T-helper 2 cell treated with Interferon-gamma antibody and Interleukin-4, amounts not matched to agents 100 ng/mL and 5 ng/mL, for 36 hours (primary cell): ENCODE measurements around the gene CASP4. TPM values are rescaled to one million over a fixed set of nuclear protein-coding genes. Genes with fewer than 3 reads are reported as not detected.
"Not testable (repeated sequence)": the region's sequence is repeated elsewhere in the genome, so short reads cannot be mapped to it uniquely, and the experiment has no call there.

Experiments used
- intact Hi-C: fragments of 100-400 bp; cut with micrococcal nuclease; formaldehyde crosslinking; loops from one replicate; pipeline ENCODE4 v1.15.1; 2023
- total RNA-seq: library from RNA; stranded (reverse); gene quantifications from 2 replicates; pipeline ENCODE4 v1.2.3, GENCODE V29; 2022

Gene CASP4
- total RNA-seq, 1 donor from 2014 or later, result 91.9 TPM

DNA sequence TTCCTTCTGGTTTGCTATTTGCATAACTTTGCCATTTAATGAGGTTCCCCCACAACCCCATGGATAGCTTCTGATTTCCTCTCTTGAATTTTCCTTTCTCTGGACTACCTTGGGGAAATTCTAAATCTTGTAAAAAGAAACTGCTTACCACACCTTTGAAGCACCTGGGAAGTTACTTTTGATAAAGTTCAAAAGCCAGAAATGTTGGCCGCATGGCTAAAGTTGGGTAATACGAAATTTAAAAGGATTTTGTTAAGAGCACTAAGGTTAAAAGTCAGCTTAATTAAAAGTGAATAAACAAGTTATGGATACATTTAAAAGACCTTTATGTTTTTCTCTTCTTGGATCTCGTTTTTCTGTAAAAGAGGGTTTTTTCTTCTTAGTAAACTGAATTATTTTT, 5.5 kb downstream of the CASP4 start:
- intact Hi-C loops, result no loop called here

DNA sequence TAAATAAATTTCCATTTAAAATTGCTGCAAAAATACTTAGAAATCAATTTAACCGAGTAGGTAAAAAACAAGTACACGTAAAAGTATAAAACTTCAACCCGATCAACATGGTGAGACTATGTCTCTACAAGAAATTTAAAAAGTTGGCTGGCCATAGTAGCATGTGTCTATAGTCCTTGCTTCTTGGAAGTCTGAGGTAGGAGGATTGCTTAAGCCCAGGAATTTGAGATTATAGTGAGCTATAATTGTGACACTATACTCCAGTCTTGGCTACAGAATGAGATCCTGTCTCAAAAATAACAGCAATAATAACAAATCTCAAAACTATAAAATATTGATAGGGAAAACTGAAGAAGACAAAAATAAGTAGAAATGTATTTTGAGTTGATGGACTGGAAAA, 11.1 kb downstream of the CASP4 start:
- intact Hi-C loops, result no loop called here

DNA sequence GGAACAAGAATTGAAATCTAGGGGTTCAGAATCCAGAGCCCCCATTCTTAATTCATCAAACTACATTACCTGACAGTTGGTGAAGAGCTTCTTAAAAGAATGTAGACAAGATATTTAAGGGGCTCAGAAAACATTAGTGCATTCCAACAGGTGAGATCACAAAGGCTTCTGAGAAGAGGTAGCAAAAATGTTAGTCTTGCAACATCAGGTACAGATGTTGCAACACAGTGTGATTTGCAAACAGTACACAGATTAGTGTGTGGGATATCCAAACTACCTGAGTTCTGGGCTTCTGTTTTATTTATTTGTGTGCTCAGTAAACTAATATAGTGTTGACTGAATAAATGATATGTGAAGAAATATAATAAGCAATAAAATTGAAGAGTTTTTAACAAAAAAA, 11.8 kb downstream of the CASP4 start:
- intact Hi-C loops, result no loop called here

DNA sequence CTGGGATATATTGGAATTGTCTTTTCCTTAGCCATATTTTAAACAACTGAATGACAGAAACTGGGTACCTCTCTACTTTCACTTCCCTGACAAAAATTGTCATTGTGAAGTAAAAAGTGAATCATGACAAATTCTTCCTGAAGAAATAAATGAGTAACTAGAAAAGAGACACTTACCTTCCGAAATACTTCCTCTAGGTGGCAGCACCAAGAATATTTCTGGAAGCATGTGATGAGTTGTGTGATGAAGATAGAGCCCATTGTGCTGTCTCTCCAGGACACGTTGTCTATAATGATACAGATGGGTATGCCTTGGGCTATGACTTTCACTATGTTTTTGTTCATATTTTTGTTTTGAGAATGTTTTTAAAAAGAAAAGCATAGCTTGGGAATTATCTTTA, 21.5 kb downstream of the CASP4 start:
- intact Hi-C loops, result loop anchor here (1.0 to 10.0 kb wide), 2 partner anchors 54 to 342 kb away; no protein-coding TSS in a partner anchor

DNA sequence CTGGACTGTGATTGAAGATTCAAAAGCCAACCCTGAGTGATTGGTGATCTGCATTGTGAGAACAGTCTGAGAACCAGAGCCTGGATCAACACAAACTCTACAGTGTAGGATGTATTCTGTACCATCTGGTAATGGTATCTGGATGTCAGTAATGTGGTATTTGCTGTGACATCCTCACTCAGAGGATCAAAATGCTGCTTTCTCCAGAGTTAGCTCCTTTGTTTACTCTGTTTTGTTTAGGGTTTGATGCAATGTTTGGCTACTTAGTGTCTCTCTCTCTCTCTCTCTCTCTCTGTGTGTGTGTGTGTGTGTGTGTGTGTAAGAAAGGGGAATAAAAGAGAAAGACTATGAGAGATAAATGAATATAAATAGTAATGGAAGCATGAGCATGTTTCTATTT, 24.3 kb downstream of the CASP4 start:
- intact Hi-C loops, result loop anchor here (10.0 kb wide), 1 partner anchor 339 kb away; no protein-coding TSS in a partner anchor

DNA sequence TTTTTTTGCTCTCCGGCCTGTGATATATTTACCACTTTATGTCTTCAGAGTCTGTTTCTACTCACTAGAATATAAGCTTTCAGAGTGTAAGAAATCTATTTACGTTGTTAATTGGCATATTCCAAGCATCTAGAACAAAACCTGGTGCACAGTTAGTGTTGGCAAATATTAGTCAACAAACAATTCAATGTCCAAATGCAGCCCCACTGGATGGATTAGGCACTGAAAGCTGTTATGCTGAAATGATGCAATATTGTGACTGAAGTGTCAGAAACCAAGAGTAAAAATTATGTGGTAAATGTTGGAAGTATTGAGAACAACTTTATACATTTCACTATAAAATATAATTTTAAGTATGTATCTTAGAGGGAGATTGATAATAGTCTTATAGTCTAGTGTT, 24.8 kb downstream of the CASP4 start:
- intact Hi-C loops, result loop anchor here (10.0 kb wide), 1 partner anchor 339 kb away; no protein-coding TSS in a partner anchor

DNA sequence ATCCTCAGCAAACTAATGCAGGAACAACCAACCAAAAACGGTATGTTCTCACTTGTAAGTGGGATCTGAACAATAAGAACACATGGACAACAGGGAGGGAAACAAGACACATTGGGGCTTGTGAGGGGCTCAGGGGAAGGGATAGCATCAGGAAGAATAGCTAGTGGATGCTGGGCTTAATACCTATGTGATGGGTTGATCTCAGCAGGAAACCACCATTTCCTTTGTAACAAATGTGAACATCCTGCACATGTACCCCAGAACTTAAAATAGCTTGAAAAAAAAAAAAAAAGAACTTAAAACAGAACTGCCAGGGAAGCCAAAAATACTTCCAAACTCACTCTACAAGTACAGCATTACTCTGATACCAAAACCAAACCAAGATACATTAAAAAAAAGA, 33.8 kb downstream of the CASP4 start:
- intact Hi-C loops, result no loop called here

DNA sequence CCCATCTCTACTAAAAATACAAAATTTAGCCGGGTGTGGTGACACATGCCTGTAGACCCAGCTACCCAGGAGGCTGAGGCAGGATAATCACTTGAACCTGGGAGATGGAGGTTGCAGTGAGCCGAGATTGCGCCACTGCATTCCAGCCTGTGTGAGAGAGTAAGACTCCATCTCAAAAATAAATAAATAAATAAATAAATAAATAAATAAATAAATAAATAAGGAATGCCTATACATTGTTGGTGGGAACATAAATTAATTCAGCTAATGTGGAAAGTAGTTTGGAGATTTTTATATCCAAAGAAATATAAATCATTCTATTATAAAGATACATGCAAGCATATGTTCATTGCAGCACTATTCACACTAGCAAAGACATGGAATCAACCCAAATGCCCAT, 34.3 kb downstream of the CASP4 start:
- intact Hi-C loops, result not testable (repeated sequence)

DNA sequence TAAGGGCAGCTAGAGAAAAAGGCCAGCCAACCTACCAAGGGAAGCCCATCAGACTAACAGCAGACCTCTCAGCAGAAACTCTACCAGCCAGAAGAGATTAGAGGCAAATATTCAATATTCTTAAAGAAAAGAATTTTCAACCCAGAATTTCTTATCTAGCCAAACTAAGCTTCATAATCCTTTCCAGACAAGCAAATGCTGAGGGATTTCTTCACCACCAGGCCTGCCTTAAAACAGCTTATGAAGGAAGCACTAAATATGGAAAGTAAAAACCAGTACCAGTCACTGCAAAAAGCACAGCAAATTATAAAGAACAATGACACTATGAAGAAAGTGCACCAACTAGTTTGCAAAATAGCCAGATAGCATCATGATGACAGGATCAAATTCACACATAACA, 39.6 kb downstream of the CASP4 start:
- intact Hi-C loops, result no loop called here

DNA sequence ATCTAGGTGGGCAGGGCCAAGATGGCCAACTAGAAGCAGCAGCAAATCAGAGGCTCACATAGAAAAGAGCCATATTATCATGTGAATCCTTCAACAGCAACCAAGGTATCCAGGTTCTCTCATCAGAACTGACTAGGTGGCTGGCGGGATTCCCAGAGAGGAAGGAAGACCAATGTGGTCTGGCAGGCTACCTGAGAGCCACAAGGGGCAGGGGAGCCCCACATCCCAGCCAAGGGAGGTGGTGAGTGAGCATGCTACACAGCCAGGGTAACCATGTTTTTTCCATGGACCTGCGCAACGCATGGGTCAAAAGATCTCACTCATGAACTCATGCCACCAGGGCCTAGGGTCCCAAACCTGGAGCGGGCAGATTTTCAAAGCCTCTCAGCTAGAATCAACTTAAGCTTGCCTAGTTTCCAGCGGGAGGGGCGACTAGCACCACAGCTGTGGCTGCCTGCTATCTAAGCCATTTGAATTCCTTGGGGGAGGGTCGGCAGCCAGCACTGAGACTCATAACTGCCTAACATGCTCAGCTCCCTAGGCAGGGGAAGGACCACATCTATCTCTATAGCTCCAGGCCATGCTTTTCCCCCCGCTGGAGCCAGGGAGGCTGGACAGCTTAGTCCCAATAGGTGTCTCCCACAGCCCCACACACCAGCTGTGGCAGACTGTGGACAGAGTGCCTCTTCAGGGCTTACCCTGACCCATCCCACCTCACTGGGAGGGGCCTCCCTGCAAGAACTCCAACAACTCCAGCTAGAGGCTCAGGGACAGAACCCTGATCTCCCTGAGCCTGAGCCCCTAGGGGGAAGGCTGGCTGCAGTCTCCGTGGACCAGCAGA, 41.4 kb downstream of the CASP4 start:
- intact Hi-C loops, result no loop called here

DNA sequence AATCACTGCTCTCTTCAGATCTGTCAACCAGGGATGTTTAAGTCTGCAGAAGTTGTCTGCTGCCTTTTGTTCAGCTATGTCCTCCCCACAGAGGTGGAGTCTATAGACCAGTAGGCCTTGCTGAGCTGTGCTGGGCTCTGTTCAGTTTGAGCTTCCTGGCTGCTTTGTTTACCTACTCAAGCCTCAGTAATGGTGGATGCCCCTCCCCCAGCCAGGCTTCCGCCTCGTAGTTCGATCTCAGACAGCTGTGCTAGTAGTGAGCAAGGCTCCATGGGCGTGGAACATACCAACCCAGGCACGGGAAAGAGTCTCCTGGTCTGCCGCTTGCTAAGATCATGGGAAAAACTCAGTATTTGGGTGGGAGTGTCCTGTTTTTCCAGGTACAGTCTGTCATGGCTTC, 42.5 kb downstream of the CASP4 start:
- intact Hi-C loops, result no loop called here

DNA sequence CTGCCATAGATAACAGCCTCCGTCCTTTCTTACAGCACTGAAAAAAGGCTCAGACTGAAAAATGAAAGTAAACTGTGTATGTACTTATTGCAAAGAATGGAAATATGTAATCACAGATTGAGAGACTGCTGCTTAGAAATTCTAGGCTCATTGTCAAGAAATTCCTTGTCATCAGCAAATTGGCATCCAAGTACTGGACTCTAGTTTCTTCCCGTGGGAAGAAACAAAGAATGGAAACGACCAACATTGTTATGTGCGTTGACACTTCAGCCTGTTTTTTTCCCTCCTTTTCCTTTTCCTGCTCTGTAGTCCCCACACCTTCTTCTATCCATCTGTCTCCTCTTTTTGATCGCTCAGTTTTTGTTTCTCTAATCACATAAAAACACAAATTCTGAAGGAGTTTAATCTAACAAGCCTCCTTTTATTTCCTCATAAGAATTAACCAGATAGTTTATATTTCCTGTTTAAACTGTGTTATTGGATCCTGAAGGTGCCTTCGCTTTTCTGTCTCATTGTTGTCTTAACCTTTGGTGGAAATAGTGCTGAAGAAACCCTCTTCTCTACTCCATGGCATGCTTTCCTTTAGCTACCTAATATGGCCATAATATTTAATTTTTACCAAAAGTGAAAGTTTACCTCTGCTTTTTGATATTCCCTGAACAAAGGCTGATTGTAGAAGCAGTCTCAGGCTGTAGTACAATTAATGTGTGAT, 50.1 kb downstream of the CASP4 start:
- intact Hi-C loops, result loop anchor here (5.0 to 10.0 kb wide), 3 partner anchors 41 to 313 kb away; partner anchors contain the start of gene CASP4

DNA sequence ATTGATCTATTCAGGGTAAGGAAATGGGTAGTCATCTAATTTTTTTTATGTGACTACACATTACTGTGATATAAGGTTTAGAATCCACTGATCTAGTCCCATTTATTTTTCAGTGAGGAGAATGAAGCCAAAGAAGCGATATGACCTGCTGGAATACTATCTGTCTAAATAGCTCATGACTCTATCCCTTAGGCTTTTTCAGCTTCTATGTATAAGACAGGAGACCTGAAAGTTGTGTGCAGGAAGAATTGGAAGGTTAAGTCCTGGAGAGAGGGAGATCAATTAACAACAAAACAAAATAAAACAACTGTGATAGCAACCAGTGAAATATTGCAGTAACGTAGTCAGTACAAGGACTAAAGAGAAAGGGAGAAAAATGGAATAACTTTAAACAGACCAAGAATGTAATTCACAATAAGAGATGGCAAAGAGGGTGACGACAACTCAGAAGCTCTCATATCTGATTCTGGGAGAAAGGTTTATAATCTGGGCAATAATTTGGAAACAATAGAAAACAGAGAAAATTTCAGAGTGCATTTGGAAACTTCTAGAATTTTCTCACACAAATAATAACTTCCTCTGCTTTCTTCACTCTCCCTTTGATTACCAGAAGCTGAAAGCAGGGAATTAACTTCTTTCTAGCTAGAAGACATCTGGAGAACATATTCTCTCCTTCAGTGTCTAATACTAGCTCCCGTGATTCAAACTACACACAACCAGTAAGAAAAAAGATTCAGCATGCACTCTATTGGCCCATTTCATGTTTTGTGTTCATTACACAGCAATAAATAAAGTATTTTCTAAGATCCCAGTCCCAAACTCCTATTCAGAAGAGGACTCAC, 50.9 kb downstream of the CASP4 start:
- intact Hi-C loops, result loop anchor here (1.0 to 10.0 kb wide), 4 partner anchors 40 to 313 kb away; partner anchors contain the start of gene CASP4

DNA sequence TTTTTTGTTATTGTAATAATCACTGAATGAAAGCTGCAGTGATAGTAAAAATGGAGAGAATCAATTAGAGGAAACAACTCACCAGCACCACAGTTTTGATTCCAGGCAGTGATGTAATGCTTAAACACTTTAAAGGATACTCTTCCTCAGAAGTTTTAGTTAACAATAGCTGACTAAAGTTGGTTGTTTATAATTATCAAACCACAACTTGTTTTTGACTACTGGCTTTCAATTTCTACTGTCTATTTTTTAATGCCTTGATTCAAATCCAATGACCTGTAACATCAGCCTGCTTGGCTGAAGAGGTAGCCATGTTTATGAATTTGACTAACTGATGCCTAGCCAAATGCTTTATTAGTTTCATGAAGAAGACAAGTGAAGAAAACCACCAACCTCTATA, 51.9 kb downstream of the CASP4 start:
- intact Hi-C loops, result loop anchor here (5.0 to 10.0 kb wide), 3 partner anchors 39 to 312 kb away; partner anchors contain the start of gene CASP4

DNA sequence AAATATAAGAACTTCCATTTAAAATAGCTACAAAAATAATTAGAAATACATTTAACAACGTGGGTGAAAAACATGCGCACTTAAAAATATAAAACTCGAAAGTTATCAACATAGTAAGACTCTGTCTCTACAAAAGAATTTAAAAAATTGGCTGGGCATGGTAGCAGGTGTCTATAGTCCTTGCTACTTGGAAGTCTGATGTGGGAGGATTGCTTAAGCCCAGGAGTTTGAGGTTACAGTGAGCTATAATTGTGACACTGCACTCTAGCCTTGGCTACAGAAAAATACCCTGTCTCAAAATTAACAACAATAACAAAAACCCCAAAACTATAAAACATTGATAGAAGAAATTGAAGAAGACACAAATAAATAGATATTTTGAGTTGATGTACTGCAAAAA, 56.3 kb downstream of the CASP4 start:
- intact Hi-C loops, result loop anchor here (10.0 kb wide), 1 partner anchor 307 kb away; no protein-coding TSS in a partner anchor

DNA sequence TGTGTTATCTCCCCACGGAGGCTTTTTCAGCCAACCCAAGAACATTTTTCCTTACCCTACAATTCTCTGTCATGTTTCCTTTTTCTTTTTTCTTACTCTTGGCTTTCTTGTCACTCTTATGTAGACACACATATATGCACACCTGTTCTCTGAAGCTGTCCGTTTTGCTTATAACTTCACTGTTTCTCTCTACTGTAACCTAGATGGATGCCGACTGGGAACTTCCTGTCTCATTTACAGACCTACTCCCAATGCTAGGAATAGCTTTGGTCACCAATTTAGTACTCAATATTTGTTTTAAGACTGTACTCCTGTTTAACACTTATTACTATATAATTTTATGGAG, 60.2 kb downstream of the CASP4 start:
- intact Hi-C loops, result no loop called here

DNA sequence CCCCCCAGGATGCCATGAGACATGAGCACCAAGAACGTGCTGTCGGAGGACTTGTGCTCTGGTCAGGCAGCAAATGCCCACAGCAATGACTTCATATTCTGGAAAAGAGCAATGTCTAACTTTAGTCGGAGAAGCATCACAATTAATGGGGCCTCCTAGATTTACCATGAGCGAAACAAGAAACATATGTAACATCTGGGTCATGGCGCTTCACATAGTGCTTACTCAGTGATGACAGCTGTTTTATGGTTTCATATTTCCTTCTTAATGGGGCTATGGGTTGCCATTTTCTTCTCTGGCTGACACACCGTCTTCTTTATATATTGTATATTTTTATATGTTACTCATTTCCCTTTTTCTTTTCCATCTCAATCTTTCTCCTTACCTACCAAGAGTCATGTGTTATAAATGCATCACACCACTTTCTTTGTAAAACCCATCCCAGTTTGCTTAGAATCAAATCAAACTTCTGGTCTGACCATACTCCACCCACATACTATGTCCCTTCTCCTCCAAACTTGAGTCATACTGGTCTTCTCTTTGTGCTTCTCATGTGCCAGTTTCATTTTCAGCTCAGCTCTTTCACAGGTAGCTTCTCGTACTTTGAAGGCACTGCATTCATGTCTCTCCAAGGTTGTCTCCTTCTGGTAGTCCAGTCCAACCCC, 60.7 kb downstream of the CASP4 start:
- intact Hi-C loops, result no loop called here

DNA sequence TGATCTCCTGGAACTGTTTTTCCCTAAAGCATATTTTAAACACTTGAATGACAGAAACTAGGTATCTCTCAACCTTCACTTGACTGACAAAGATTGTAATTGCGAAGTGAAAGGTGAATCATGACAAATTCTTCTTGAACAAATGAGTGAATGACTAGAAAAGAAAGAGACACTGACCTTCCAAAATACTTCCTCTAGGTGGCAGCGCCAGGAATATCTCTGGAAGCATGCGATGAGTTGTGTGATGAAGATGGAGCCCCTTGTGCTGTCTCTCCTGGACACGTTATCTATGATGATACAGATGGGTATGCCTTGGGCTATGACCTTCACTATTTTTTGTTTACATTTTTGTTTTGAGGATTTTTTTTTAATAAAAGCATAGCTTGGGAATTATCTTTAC, 63.1 kb downstream of the CASP4 start:
- intact Hi-C loops, result no loop called here

DNA sequence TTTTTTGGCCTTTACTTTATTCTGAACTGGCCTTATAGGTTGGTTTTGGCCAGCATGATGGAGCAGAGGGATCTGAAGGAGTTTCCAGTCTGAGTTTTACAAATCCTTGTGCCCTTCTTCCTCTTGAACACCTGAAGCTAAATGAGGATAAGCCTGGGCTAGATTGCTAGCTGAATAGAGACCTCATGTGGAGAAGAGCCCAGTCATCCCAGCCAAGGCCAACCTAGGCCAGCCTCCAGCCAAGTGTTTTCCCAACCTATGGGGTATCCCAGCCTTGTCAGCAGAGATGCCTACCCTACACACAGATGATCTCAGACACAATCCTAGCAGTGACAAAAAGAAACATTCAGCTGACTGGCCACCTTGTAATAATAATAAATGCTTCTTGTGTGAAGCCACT, 69.1 kb downstream of the CASP4 start:
- intact Hi-C loops, result no loop called here

DNA sequence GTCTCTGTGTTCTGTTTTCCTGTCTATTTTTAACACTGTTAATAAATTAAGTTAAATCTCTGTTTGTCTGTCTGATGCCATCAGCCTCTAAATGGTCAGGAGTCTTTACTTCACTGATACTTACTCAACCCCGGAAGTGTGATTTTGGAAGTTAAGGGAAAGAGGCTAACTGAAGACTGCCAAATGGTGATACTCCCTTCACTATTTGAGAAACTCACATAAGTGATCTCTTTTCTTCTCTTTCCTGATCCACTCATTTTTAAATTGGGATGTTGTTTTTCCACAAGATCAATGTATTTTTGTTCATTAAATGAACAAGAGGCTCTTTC, 69.7 kb downstream of the CASP4 start:
- intact Hi-C loops, result no loop called here
